Activated CD8-positive, alpha-beta T cell treated with anti-CD3 and anti-CD28 coated beads for 36 hours (primary cell): ENCODE data around the gene PARVA. TPM values are rescaled to one million over a fixed set of nuclear protein-coding genes. Genes with fewer than 3 reads are reported as not detected.

ENCODE experiments used
- ATAC-seq: fragments of 200-7000 bp; cut with Tn5 transposase; one replicate; pipeline ENCODE4 v1.10.0; 2021; ENCODE audit warnings: mild to moderate bottlenecking, moderate library complexity
- CTCF ChIA-PET: fragments of 350-600 bp; sonication (Branson Sonifier 250); formaldehyde crosslinking; loops from one replicate; lab custom pipeline; 2021; ENCODE audit warnings: antibody characterized with exemption; lab: Charles Lee
- POLR2A ChIA-PET: fragments of 350-600 bp; sonication (Branson Sonifier 250); formaldehyde crosslinking; loops from one replicate; lab custom pipeline; 2021; ENCODE audit warnings: antibody characterized with exemption; lab: Charles Lee
- DNase-seq: peaks from one replicate; pipeline ENCODE4 v3.0.0-alpha.2; 2020
- H3K27ac Mint-ChIP-seq: one replicate; pipeline ENCODE4 v1.8.0; 2021; ENCODE audit warnings: mild to moderate bottlenecking, mixed read lengths
- H3K27me3 Mint-ChIP-seq: one replicate; pipeline ENCODE4 v1.8.0; 2021; ENCODE audit warnings: mixed read lengths
- H3K36me3 Mint-ChIP-seq: one replicate; pipeline ENCODE4 v1.8.0; 2021; ENCODE audit warnings: low read depth, mixed read lengths
- H3K4me1 Mint-ChIP-seq: one replicate; pipeline ENCODE4 v1.8.0; 2021; ENCODE audit warnings: low read depth, mixed read lengths
- H3K4me3 Mint-ChIP-seq: one replicate; pipeline ENCODE4 v1.8.0; 2021; ENCODE audit warnings: mild to moderate bottlenecking, moderate library complexity, mixed read lengths
- H3K9me3 Mint-ChIP-seq: one replicate; pipeline ENCODE4 v1.8.0; 2021; ENCODE audit warnings: mixed read lengths
- CTCF ChIP-seq: fragments of 200-600 bp; IDR thresholded peaks from one replicate; pipeline ENCODE4 v1.8.0; 2022; ENCODE audit warnings: antibody characterized with exemption, mild to moderate bottlenecking
- intact Hi-C: fragments of 100-400 bp; cut with micrococcal nuclease; formaldehyde crosslinking; loops from one replicate; pipeline ENCODE4 v1.10.0; 2022
- total RNA-seq, 2 experiments: library from RNA; stranded (reverse); gene quantifications; one replicate each; pipeline ENCODE4 v1.2.3, GENCODE V29; 2021

Gene PARVA
- total RNA-seq, 2 experiments from 2014 or later: not detected

GRCh38 chr11:12474871-12475270 lies 97.5 kb downstream of the PARVA start:
- H3K36me3 Mint-ChIP-seq: no peaks in the 10 kb centered on the region
- peaks cover 1% of the 10 kb centered on the region for H3K27me3 Mint-ChIP-seq
- no peak overlapping the region for H3K27ac Mint-ChIP-seq
- CTCF ChIA-PET: interaction anchor here (1.1 kb wide), 1 partner anchor 28 kb away, joined by 3 read pairs; no protein-coding TSS in a partner anchor
- no peaks in the 10 kb centered on the region for H3K4me1 Mint-ChIP-seq
- DNase-seq (no peak), ATAC-seq (no peak)
- H3K4me3 Mint-ChIP-seq: no peak overlapping the region
- no peaks in the 10 kb centered on the region for H3K9me3 Mint-ChIP-seq
- no peak for TF ChIP-seq CTCF
- intact Hi-C loops: no loop called here
- POLR2A ChIA-PET: no interaction called here

- ATAC-seq (no peak), DNase-seq (no peak)
- CTCF ChIA-PET: interaction anchor here (1.3 kb wide), 1 partner anchor 415 kb away, joined by 3 read pairs; no protein-coding TSS in a partner anchor
- intact Hi-C loops: no loop called here
- Mint-ChIP-seq H3K4me1 (no peaks in the 10 kb centered on the region), H3K36me3 (no peaks in the 10 kb centered on the region), H3K27me3 (peaks cover 1% of the 10 kb centered on the region), H3K4me3 (no peak overlapping the region), H3K27ac (no peak overlapping the region), H3K9me3 (no peaks in the 10 kb centered on the region)
- POLR2A ChIA-PET: no interaction called here
- no peak for TF ChIP-seq CTCF
Observed at GRCh38 chr11:12478743-12479142, 101.4 kb downstream of the PARVA start.

- DNase-seq (no peak), ATAC-seq (no peak)
- Mint-ChIP-seq H3K4me1 (no peaks in the 10 kb centered on the region), H3K9me3 (peaks cover 1% of the 10 kb centered on the region), H3K36me3 (no peaks in the 10 kb centered on the region), H3K27me3 (peaks cover 1% of the 10 kb centered on the region), H3K4me3 (no peak overlapping the region), H3K27ac (no peak overlapping the region)
- no peak for TF ChIP-seq CTCF
- intact Hi-C loops: no loop called here
- ChIA-PET POLR2A (no interaction called here), CTCF (no interaction called here)
Observed at GRCh38 chr11:12480401-12480800, 103.0 kb downstream of the PARVA start.

- Mint-ChIP-seq H3K4me3 (no peak overlapping the region), H3K36me3 (no peaks in the 10 kb centered on the region), H3K4me1 (no peaks in the 10 kb centered on the region), H3K9me3 (peaks cover 1% of the 10 kb centered on the region), H3K27me3 (peaks cover 1% of the 10 kb centered on the region), H3K27ac (no peak overlapping the region)
- ChIA-PET POLR2A (no interaction called here), CTCF (interaction anchor here (1.4 kb wide), 1 partner anchor 11 kb away, joined by 3 read pairs; no protein-coding TSS in a partner anchor)
- DNase-seq (no peak), ATAC-seq (no peak)
- intact Hi-C loops: no loop called here
- no peak for TF ChIP-seq CTCF
Observed at GRCh38 chr11:12482839-12483238, 105.5 kb downstream of the PARVA start.

GRCh38 chr11:12483604-12484003 lies 106.2 kb downstream of the PARVA start:
- ATAC-seq (no peak), DNase-seq (no peak)
- ChIA-PET POLR2A (no interaction called here), CTCF (interaction anchor here (1.4 to 3.7 kb wide), 2 partner anchors 11 to 152 kb away, joined by 3 to 14 read pairs; no protein-coding TSS in a partner anchor)
- H3K9me3 Mint-ChIP-seq: peaks cover 1% of the 10 kb centered on the region
- H3K4me1 Mint-ChIP-seq: no peaks in the 10 kb centered on the region
- intact Hi-C loops: no loop called here
- H3K27ac Mint-ChIP-seq: no peak overlapping the region
- peaks cover 1% of the 10 kb centered on the region for H3K27me3 Mint-ChIP-seq
- no peak overlapping the region for H3K4me3 Mint-ChIP-seq
- H3K36me3 Mint-ChIP-seq: no peaks in the 10 kb centered on the region
- no peak for TF ChIP-seq CTCF
